ENCODE data around the gene RELA.

The RELA gene

DNA sequence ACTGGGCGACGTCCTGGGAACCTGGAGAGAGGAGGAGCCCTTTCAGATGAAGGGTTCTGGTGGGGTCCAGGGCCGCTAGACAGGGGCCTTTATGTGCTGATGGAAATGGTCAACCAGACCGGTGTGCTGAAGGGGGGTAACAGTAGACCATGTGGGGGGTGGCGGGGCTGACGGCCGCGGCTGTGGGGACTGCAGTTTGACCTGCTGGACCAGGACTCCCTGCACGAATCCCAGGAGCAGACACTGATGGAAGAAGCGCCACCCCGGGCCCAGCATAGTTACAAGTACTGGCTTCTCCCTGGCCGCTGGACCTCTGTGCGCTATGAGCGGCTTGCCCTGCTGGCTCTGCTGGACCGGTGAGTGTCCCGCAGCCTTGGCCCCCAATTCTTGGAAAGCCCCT is 40.7 kb downstream of the RELA start:
- TF ChIP-seq, protein P1, sequence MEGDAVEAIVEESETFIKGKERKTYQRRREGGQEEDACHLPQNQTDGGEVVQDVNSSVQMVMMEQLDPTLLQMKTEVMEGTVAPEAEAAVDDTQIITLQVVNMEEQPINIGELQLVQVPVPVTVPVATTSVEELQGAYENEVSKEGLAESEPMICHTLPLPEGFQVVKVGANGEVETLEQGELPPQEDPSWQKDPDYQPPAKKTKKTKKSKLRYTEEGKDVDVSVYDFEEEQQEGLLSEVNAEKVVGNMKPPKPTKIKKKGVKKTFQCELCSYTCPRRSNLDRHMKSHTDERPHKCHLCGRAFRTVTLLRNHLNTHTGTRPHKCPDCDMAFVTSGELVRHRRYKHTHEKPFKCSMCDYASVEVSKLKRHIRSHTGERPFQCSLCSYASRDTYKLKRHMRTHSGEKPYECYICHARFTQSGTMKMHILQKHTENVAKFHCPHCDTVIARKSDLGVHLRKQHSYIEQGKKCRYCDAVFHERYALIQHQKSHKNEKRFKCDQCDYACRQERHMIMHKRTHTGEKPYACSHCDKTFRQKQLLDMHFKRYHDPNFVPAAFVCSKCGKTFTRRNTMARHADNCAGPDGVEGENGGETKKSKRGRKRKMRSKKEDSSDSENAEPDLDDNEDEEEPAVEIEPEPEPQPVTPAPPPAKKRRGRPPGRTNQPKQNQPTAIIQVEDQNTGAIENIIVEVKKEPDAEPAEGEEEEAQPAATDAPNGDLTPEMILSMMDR (IDR thresholded peaks at IDR 0.05; ENCODE audit: extremely low read depth, missing control alignments), result no peak
- DNase-seq (ENCODE audit: low spot score), result no peak

DNA sequence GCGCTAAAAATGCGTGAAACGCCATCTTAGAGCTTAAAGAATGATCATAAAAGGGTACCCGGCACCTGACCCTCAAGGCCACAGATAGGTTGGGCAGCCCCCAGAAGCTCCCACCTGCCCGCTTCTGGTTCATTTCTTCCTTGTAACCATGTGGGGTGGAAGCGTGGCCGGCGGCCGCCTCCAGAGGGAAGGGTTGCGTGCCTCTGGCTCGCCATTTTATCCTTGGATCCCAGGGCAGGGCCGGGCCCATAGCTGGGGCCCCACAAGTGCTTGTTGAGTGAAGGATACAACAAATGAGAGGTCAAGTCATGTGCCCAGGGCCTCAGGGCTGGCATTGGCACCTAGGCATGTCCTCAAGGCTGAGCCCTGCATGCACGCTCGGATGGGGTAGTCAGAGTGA is 41.3 kb downstream of the RELA start:
- TF ChIP-seq, protein P1 (IDR thresholded peaks at IDR 0.05; ENCODE audit: extremely low read depth, missing control alignments), result no peak

DNA sequence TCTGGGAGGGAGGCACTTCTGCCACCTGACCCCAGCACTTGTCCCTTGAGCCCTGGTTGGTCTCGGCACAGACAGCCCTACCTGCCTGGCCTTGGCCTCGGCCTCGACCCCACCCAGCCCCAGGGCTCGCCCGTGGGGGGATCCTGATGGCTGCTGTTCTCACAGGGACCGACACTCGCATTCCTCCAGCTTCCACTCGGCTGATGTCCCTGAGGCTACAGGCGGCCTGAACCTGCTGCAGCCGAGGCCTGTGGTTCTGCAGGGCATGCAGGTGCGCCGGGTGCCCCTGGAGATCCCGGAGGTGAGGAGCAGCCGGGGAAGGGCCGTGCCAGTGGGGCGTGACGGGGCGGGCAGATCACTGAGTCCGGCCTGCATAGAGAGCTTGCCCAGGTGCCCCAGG is 42.0 kb downstream of the RELA start:
- DNase-seq (ENCODE audit: low spot score), result no peak
- TF ChIP-seq, protein P1 (IDR thresholded peaks at IDR 0.05; ENCODE audit: extremely low read depth, missing control alignments), result no peak

More for the DNA sequence above, 41.3 kb downstream of the RELA start:
- no peak for DNase-seq (ENCODE audit: low spot score)

DNA sequence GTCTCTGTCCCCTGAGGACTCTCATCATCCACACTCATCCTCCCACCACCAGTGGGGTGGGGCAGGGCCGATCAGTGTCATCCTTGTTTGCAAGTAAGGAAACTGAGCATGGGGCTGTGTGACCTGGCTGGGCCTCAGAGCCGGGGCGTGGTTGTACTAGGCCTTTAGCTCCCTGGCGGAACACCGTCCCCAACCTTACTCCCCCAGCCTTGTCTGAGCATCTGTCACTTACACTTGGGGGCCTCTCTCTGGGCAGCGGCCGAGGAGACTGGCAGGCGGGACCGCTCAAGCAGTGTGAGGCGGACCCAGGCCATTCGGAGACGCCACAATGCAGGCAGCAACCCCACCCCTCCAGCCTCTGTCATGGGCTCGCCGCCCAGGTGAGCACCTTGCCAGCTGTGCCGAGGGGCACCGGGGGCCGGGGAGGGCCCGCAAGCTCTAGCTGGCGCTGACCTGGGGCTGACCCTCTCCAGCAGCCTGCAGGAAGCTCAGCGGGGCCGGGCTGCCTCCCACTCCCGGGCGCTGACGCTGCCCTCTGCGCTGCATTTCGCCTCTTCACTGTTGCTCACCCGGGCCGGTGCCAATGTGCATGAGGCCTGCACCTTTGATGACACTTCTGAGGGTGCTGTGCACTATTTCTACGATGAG is 43.3 kb downstream of the RELA start:
- DNase-seq (ENCODE audit: low spot score), result no peak
- TF ChIP-seq, protein P1 (IDR thresholded peaks at IDR 0.05; ENCODE audit: extremely low read depth, missing control alignments), result no peak

DNA sequence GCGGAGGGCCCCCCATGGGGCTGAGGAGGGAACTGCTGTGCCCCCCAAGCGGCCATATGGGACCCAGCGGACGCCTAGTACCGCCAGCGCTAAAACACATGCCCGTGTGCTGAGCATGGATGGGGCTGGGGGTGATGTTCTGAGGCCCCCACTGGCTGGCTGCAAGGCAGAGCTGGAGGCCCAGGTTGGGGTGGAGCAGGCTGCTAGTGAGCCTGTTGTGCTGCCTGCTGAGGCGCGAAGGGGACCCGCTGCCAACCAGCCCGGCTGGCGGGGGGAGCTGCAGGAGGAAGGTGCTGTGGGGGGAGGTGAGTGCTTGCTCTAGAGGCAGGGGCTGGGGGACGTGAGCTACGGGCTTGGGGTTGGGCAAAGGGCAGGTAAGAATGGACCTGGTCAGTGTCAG is 44.0 kb downstream of the RELA start:
- DNase-seq (ENCODE audit: low spot score), result no peak
- TF ChIP-seq, protein P1 (IDR thresholded peaks at IDR 0.05; ENCODE audit: extremely low read depth, missing control alignments), result no peak

DNA sequence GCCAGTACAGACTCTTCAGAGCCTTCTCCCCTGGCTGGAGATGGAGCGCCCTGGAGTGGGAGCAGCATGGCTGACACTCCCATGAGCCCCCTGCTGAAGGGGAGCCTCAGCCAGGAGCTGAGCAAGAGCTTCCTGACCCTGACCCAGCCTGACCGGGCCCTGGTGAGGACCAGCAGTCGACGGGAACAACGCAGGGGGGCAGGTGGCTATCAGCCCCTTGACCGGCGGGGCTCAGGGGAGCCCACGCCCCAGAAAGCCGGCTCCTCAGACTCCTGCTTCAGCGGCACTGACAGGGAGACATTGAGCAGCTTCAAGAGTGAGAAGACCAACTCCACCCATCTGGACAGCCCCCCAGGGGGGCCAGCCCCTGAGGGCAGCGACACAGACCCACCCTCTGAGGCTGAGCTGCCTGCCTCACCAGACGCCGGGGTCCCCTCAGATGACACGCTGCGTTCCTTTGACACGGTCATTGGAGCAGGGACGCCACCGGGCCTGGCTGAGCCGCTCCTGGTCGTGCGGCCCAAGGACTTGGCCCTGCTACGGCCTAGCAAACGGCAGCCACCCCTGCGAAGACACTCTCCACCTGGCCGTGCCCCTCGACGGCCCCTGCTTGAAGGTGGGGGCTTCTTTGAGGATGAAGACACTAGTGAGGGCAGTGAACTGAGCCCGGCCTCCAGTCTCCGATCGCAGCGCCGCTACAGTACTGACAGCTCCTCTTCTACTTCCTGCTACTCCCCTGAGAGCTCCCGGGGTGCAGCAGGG is 44.5 kb downstream of the RELA start:
- DNase-seq (ENCODE audit: low spot score), result no peak

More for the DNA sequence above, 44.5 kb downstream of the RELA start:
- TF ChIP-seq, protein P1 (IDR thresholded peaks at IDR 0.05; ENCODE audit: extremely low read depth, missing control alignments), result no peak
